HepG2 (cell line): ENCODE results near the gene SLC35F6. TPM values are rescaled to one million over a fixed set of nuclear protein-coding genes. Genes with fewer than 3 reads are reported as not detected.
A peak's percentile ranks its signal among the peaks of the same experiment; 100 is the strongest.

Source experiments
- ARID2 ChIP-seq: sonication (generic); formaldehyde crosslinking; IDR thresholded peaks from 2 replicates; pipeline ENCODE4 v1.8.1; 2022; ENCODE audit warnings: mild to moderate bottlenecking, missing genetic modification reagents, borderline replicate concordance
- ATF4 ChIP-seq, 2 experiments: fragments of 450-650 bp in 1 of 2; sonication (generic) in 1 of 2; formaldehyde crosslinking; IDR thresholded peaks; 2 replicates each; pipeline versions ENCODE4 v1.5.0 to v1.8.0; 2020 to 2022; ENCODE audit warnings: mild to moderate bottlenecking in 1 of 2, missing genetic modification reagents in 1 of 2
- CENPBD1 ChIP-seq: sonication (generic); formaldehyde crosslinking; IDR thresholded peaks from 2 replicates; pipeline ENCODE4 v1.8.0; 2022; ENCODE audit warnings: missing genetic modification reagents, low read depth, mild to moderate bottlenecking, borderline replicate concordance
- CREBL2 ChIP-seq: sonication (generic); formaldehyde crosslinking; IDR thresholded peaks from 2 replicates; pipeline ENCODE4 v1.8.1; 2023; ENCODE audit warnings: missing genetic modification reagents, mild to moderate bottlenecking, borderline replicate concordance
- EP300 ChIP-seq, 3 experiments: sonication (generic) in 1 of 3; formaldehyde crosslinking in 1 of 3; IDR thresholded peaks; 2 replicates each; pipeline versions ENCODE4 v1.5.1 to v1.6.1; 2011 to 2020; ENCODE audit warnings: low read depth in 2 of 3, low read length in 2 of 3, borderline replicate concordance in 1 of 3, improper control_type of control experiment in 1 of 3, mild to moderate bottlenecking in 1 of 3, missing genetic modification reagents in 1 of 3, moderate library complexity in 1 of 3
- GATAD1 ChIP-seq: IDR thresholded peaks from 2 replicates; pipeline ENCODE4 v1.6.1; 2016; ENCODE audit warnings: missing genetic modification reagents, missing compliant biosample characterization
- GTF2F1 ChIP-seq: fragments of 150-350 bp; IDR thresholded peaks from 2 replicates; pipeline ENCODE4 v1.6.1; 2014; ENCODE audit warnings: low read length
- HINFP ChIP-seq: sonication (generic); formaldehyde crosslinking; IDR thresholded peaks from 2 replicates; pipeline ENCODE4 v1.4.0; 2020; ENCODE audit warnings: low read depth, mild to moderate bottlenecking, missing genetic modification reagents
- HOXA7 ChIP-seq: sonication (generic); formaldehyde crosslinking; IDR thresholded peaks from 2 replicates; pipeline ENCODE4 v1.8.1; 2022; ENCODE audit warnings: mild to moderate bottlenecking, missing genetic modification reagents, moderate library complexity
- KAT8 ChIP-seq: IDR thresholded peaks from 2 replicates; pipeline ENCODE4 v1.6.1; 2016; ENCODE audit warnings: missing genetic modification reagents, missing compliant biosample characterization
- KDM1A ChIP-seq: IDR thresholded peaks from 2 replicates; pipeline ENCODE4 v1.6.1; 2016; ENCODE audit warnings: missing compliant biosample characterization
- RARG ChIP-seq: sonication (generic); formaldehyde crosslinking; IDR thresholded peaks from 2 replicates; pipeline ENCODE4 v1.4.0; 2020; ENCODE audit warnings: low read depth, mild to moderate bottlenecking, missing genetic modification reagents
- THAP7 ChIP-seq: sonication (generic); formaldehyde crosslinking; IDR thresholded peaks from 2 replicates; pipeline ENCODE4 v1.8.1; 2023; ENCODE audit warnings: mild to moderate bottlenecking, missing genetic modification reagents
- ZBED4 ChIP-seq: sonication (generic); formaldehyde crosslinking; IDR thresholded peaks from 2 replicates; pipeline ENCODE4 v1.4.0; 2020; ENCODE audit warnings: missing genetic modification reagents, borderline replicate concordance
- ZKSCAN1 ChIP-seq: fragments of 150-350 bp; IDR thresholded peaks from 2 replicates; pipeline ENCODE4 v1.6.1; 2014; ENCODE audit warnings: low read length
- ZNF724P ChIP-seq: sonication (generic); formaldehyde crosslinking; IDR thresholded peaks from 2 replicates; pipeline ENCODE4 v1.8.0; 2022; ENCODE audit warnings: missing genetic modification reagents, borderline replicate concordance
- ZSCAN20 ChIP-seq: sonication (generic); formaldehyde crosslinking; IDR thresholded peaks from 2 replicates; pipeline ENCODE4 v1.4.0; 2020; ENCODE audit warnings: missing genetic modification reagents, mild to moderate bottlenecking, borderline replicate concordance
- polyA plus RNA-seq, 8 experiments: library from polyadenylated mRNA; depleted of rRNA in 3 of 8; stranded (reverse) in 7 of 8; unstranded in 1 of 8; fragments of >200 nt; fragmentation: Illumina TruSeq in 4 of 8; extraction: Trizol in 4 of 8; gene quantifications; 2 replicates each; pipeline versions ENCODE4 v1.2.1 to v1.2.3, GENCODE V29; 2011 to 2016; ENCODE audit warnings: low read depth in 4 of 8, missing spikeins in 1 of 8, mixed read lengths in 1 of 8; ENCODE audit not compliant: insufficient read depth in 1 of 8
- total RNA-seq, 5 experiments: library from RNA; depleted of rRNA; stranded (reverse); fragments of >200 nt; fragmentation: Illumina TruSeq; extraction: Trizol; gene quantifications; 2 replicates each; pipeline ENCODE4 v1.2.3, GENCODE V29; 2016; ENCODE audit warnings: low read depth in 1 of 5
- TF ChIP-seq, protein P1 (sequence below): sonication (generic); formaldehyde crosslinking; IDR thresholded peaks from 2 replicates; pipeline ENCODE4 v1.4.0; 2020; ENCODE audit warnings: missing genetic modification reagents, low read depth, mild to moderate bottlenecking, borderline replicate concordance

SLC35F6 gene
- total and polyA plus RNA-seq, 2 of the 13 experiments (the other 11 are each of a cell fraction or from before 2014, with no cell fraction given) = 15.2 to 21.2 TPM

DNA sequence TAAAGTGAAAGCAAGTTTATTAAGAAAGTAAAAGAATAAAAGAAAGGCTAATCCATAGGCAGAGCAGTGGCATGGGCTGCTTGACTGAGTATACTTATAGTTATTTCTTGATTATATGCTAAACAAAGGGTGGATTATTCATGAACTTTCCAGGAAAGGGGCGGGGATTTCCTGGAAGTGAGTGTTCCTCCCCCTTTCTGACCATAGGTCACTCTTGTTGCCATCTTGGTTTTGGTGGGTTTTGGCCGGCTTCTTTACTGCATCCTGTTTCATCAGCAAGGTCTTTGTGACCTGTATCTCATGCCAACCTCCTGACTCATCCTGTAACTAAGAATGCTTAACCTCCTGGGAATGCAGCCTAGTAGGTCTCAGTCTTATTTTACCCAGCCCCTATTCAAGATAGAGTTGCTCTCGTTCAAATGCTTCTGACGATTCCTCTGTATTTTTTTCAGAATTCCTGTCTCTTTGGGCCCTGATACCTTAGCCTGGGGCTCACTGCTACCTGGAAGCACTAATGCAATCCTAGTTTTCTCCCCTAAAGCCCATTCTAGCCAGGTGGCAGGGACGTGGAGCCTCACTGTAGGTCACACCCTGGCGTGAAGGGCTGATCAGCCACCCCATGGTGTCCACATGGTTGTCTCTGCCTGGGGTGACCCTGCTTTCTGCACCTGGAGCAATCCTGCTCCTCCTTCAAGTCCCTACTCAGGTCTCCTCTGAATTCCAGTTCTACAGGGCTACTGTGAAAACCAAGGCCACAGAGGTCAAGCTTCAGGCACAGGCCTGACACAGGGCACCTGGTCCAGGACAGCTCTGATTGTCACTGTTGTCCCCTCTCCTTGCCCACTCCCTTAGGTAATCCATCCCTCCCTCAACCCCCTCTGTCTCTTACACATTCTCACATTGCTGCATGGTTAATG, 6.0 kb upstream of the SLC35F6 start (continued):
- no peak for TF ChIP-seq GTF2F1
- TF ChIP-seq KDM1A (CRISPR knock-in tag) = 0 out of 2 replicates have a peak, but pooled peaks have one; percentile 10
- no peak for TF ChIP-seq GATAD1
- no peak for TF ChIP-seq ZSCAN20 (CRISPR knock-in tag)
- no peak for TF ChIP-seq CREBL2 (CRISPR knock-in tag)
- TF ChIP-seq ZKSCAN1 = peak; percentile 84
- no peak for TF ChIP-seq HINFP
- no peak for TF ChIP-seq HOXA7 (CRISPR knock-in tag)
- TF ChIP-seq KAT8 (CRISPR knock-in tag) = peak; percentile 83
- no peak; the same call in 1 of the 2 replicates for TF ChIP-seq ZBED4
- TF ChIP-seq, protein P1, sequence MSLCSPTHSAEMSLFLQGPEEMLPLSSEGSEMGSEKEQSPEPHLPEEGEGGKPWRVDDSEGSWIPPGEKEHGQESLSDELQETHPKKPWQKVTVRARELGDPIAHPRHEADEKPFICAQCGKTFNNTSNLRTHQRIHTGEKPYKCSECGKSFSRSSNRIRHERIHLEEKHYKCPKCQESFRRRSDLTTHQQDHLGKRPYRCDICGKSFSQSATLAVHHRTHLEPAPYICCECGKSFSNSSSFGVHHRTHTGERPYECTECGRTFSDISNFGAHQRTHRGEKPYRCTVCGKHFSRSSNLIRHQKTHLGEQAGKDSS = no peak
- TF ChIP-seq ZNF724P (CRISPR knock-in tag) = no peak
- peak in 1 of 2 experiments; percentile 73; a peak in 2 of 4 replicates for TF ChIP-seq EP300 (IDR thresholded peaks at IDR 0.05; ENCODE audit: low read depth in 2 of 2, low read length in 2 of 2)
- TF ChIP-seq EP300 (CRISPR knock-in tag; IDR thresholded peaks at IDR 0.05; ENCODE audit: borderline replicate concordance) = peak; percentile 93
- no peak for TF ChIP-seq ARID2
- no peak for TF ChIP-seq CENPBD1 (CRISPR knock-in tag)
- TF ChIP-seq ATF4 (CRISPR knock-in tag; IDR thresholded peaks at IDR 0.05) = peak in 1 of 2 experiments; percentile 98; a peak in 2 of 4 replicates
- TF ChIP-seq RARG = no peak
- no peak for TF ChIP-seq THAP7
